A549 (cell line): ENCODE results near the gene CDK14. TPM values are rescaled to one million over a fixed set of nuclear protein-coding genes. Genes with fewer than 3 reads are reported as not detected.

Experiments
- ATAC-seq, 2 experiments: fragments of 200-7000 bp in 1 of 2; fragments of >200 bp in 1 of 2; cut with Nextera tagmentation in 1 of 2; cut with Tn5 transposase in 1 of 2; 3 replicates each; pipeline versions ENCODE4 v1.8.0 to v1.9.1; 2018 to 2020; ENCODE audit warnings: mild to moderate bottlenecking in 1 of 2, moderate library complexity in 1 of 2
- CTCF ChIA-PET: fragments of 300-600 bp; sonication (Branson Sonifier 250); formaldehyde crosslinking; extraction: SDS; loops from one replicate; lab custom pipeline; 2021; ENCODE audit warnings: antibody characterized with exemption, inconsistent platforms; lab: Yijun Ruan, JAX
- POLR2A ChIA-PET: fragments of 350-600 bp; formaldehyde crosslinking; extraction: SDS; loops from one replicate; lab custom pipeline; 2021; ENCODE audit warnings: antibody characterized with exemption, inconsistent platforms; lab: Yijun Ruan, JAX
- DNase-seq, 2 experiments: peaks; one replicate each; pipeline versions ENCODE4 v3.0.0 to v3.0.0-alpha.2; 2011 to 2016; ENCODE audit warnings: low read depth in 1 of 2, low spot score in 1 of 2
- FAIRE-seq: peaks from 2 replicates; lab custom pipeline; 2011; peaks lifted over from hg19 to GRCh38; lab: Jason Lieb, UNC
- H3K27ac ChIP-seq, 2 experiments: fragments of >200 bp; sonication (Bioruptor Twin); formaldehyde crosslinking; 3 replicates each; pipeline ENCODE4 v1.5.1; 2016 to 2017
- H3K4me1 ChIP-seq: fragments of >200 bp; sonication (Bioruptor Twin); formaldehyde crosslinking; 3 replicates; pipeline ENCODE4 v1.6.1; 2016
- H3K4me2 ChIP-seq: fragments of >200 bp; sonication (Bioruptor Twin); formaldehyde crosslinking; 3 replicates; pipeline ENCODE4 v1.6.1; 2016
- H3K4me3 ChIP-seq: fragments of >200 bp; sonication (Bioruptor Twin); formaldehyde crosslinking; 3 replicates; pipeline ENCODE4 v1.5.1; 2016
- H3K9me3 ChIP-seq: fragments of >200 bp; sonication (Bioruptor Twin); formaldehyde crosslinking; 3 replicates; pipeline ENCODE4 v1.6.1; 2016
- BHLHE40 ChIP-seq: IDR thresholded peaks from 2 replicates; pipeline ENCODE4 v1.6.1; 2012; ENCODE audit warnings: low read depth, low read length, inconsistent platforms
- EP300 ChIP-seq, 2 experiments: fragments of >200 bp; sonication (Bioruptor Twin); formaldehyde crosslinking; IDR thresholded peaks; 2 replicates in 1 of 2; 3 replicates in 1 of 2; pipeline ENCODE4 v1.6.1; 2016 to 2017
- FOSB ChIP-seq: fragments of 250-450 bp; sonication (Bioruptor Pico); IDR thresholded peaks from 2 replicates; pipeline ENCODE4 v1.5.0; 2020; ENCODE audit warnings: mild to moderate bottlenecking, moderate library complexity
- FOSL2 ChIP-seq, 2 experiments: fragments of 450-650 bp in 1 of 2; fragments of >200 bp in 1 of 2; sonication (Bioruptor Twin) in 1 of 2; formaldehyde crosslinking; IDR thresholded peaks; 2 replicates each; pipeline versions ENCODE4 v1.5.0 to v1.6.1; 2016 to 2020; ENCODE audit warnings: mild to moderate bottlenecking in 1 of 2, moderate library complexity in 1 of 2
- MAFK ChIP-seq: fragments of 450-650 bp; IDR thresholded peaks from 2 replicates; pipeline ENCODE4 v1.6.1; 2014; ENCODE audit not compliant: partially characterized antibody
- NR3C1 ChIP-seq: fragments of >200 bp; sonication (Bioruptor Twin); formaldehyde crosslinking; IDR thresholded peaks from 3 replicates; pipeline ENCODE4 v1.6.1; 2017
- POLR2AphosphoS2 ChIP-seq: conservative IDR thresholded peaks from 2 replicates; pipeline ENCODE4 v1.6.1; 2012; ENCODE audit warnings: low read length, improper control_type of control experiment, inconsistent platforms
- RAD21 ChIP-seq, 2 experiments: fragments of >200 bp in 1 of 2; sonication (Bioruptor Twin) in 1 of 2; formaldehyde crosslinking in 1 of 2; IDR thresholded peaks in 1 of 2; conservative IDR thresholded peaks in 1 of 2; 2 replicates in 1 of 2; 3 replicates in 1 of 2; pipeline ENCODE4 v1.6.1; 2012 to 2018; ENCODE audit warnings: inconsistent platforms in 1 of 2
- RARB ChIP-seq: fragments of 250-450 bp; sonication (Bioruptor Pico); IDR thresholded peaks from 2 replicates; pipeline ENCODE4 v1.8.0; 2021; ENCODE audit warnings: mild to moderate bottlenecking, moderate library complexity
- RFX5 ChIP-seq: fragments of 450-650 bp; IDR thresholded peaks from 2 replicates; pipeline ENCODE4 v1.7.1; 2014; ENCODE audit warnings: antibody characterized with exemption, mild to moderate bottlenecking, moderate library complexity
- TFCP2L1 ChIP-seq: fragments of 250-450 bp; sonication (Bioruptor Pico); IDR thresholded peaks from 2 replicates; pipeline ENCODE4 v1.5.0; 2021; ENCODE audit warnings: mild to moderate bottlenecking
- TP53 ChIP-seq: fragments of 250-450 bp; sonication (Bioruptor Pico); IDR thresholded peaks from 2 replicates; pipeline ENCODE4 v1.5.0; 2021; ENCODE audit warnings: mild to moderate bottlenecking, moderate library complexity
- ZFP36 ChIP-seq: fragments of 450-650 bp; IDR thresholded peaks from 2 replicates; pipeline ENCODE4 v1.6.1; 2014; ENCODE audit warnings: borderline replicate concordance; ENCODE audit not compliant: partially characterized antibody
- ZNF302 ChIP-seq: fragments of 250-450 bp; sonication (Bioruptor Pico); IDR thresholded peaks from 2 replicates; pipeline ENCODE4 v1.9.0; 2021; ENCODE audit warnings: inconsistent platforms, mild to moderate bottlenecking, moderate library complexity
- ZSCAN20 ChIP-seq: fragments of 250-450 bp; sonication (Bioruptor Pico); IDR thresholded peaks from 2 replicates; pipeline ENCODE4 v1.8.0; 2022; ENCODE audit warnings: mild to moderate bottlenecking, moderate library complexity
- WGBS: methylation state at CpG from one replicate; pipeline ENCODE4 v1.1.6; 2017; ENCODE audit errors: missing lambda C conversion rate; 5-methylcytosine and 5-hydroxymethylcytosine counted together
- polyA plus RNA-seq, 4 experiments: library from polyadenylated mRNA; depleted of rRNA in 3 of 4; stranded (reverse); fragments of >200 nt; fragmentation: RNase III in 1 of 4; extraction: RNeasy Plus Mini Kit Qiagen cat#74134 plus additional on column Dnase treatment in 1 of 4; gene quantifications; 2 replicates in 3 of 4; 3 replicates in 1 of 4; pipeline ENCODE4 v1.2.3, GENCODE V29; 2011 to 2017
- TF ChIP-seq, protein P1 (sequence below): fragments of >200 bp; sonication (Bioruptor Twin); formaldehyde crosslinking; IDR thresholded peaks from 3 replicates; pipeline ENCODE4 v1.5.1; 2016
- TF ChIP-seq, protein P2 (sequence below): fragments of >200 bp; sonication (Bioruptor Twin); formaldehyde crosslinking; IDR thresholded peaks from 3 replicates; pipeline ENCODE4 v1.6.1; 2016
- TF ChIP-seq, protein P3 (sequence below): fragments of 250-450 bp; sonication (Bioruptor Pico); IDR thresholded peaks from 2 replicates; pipeline ENCODE4 v1.5.0; 2020; ENCODE audit warnings: low read depth, mild to moderate bottlenecking, moderate library complexity
- TF ChIP-seq, protein P4 (sequence below): fragments of 250-450 bp; sonication (Bioruptor Pico); IDR thresholded peaks from 2 replicates; pipeline ENCODE4 v1.5.0; 2021; ENCODE audit warnings: mild to moderate bottlenecking, moderate library complexity, borderline replicate concordance
- TF ChIP-seq, protein P5 (sequence below): IDR thresholded peaks from 2 replicates; pipeline ENCODE4 v1.6.1; 2012; ENCODE audit warnings: low read depth, borderline replicate concordance

Gene CDK14
- polyA plus RNA-seq, 2 of the 4 experiments (the other 2 are of a cell fraction) = 0.21 to 0.23 TPM

DNA sequence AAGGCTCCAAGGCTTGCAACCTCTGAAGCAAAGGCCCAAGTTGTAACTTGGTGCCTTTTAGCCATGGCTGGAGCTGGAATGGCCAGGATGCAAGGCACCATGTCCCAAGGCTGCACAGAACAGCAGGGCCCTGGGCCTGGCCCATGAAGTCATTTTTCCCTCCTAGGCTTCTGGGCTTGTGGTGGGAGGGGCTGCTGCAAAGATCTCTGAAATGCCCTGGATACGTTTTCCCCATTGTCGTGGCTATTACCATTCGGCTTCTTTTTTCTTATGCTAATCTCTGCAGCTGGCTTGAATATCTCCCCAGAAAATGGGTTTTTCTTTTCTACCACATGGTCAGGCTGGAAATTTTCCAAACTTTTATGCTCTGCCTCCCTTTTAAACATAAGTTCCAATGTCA is 234.2 kb downstream of the CDK14 start:
- no peak for ATAC-seq

DNA sequence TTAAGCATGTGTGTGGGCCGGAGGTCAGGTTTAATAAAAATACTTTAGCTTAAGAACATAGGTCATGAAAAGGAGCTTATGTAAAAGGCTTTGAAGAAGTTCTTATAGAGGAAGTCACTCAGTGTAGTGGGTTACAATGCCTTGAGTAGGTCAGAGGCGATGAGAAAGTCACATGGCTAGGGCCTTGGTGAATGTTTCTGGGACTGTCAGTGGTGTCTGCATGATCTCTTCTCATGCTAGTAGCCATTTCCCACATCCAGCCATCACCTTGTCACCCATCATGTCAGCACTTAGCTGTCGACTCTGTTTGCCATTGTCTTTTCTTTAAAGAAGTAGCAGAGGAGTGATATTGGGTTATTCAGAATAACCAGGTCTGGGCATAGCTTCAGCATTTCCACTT is 236.6 kb downstream of the CDK14 start:
- FAIRE-seq = no peak
- Histone ChIP-seq H3K4me1 (no peaks in the 10 kb centered on the region), H3K9me3 (no peaks in the 10 kb centered on the region), H3K27ac (no peak overlapping the region), H3K4me2 (no peak overlapping the region), H3K4me3 (no peak overlapping the region)
- ChIA-PET POLR2A (no interaction called here), CTCF (interaction anchor here (1.2 kb wide), 1 partner anchor 9 kb away, joined by 3 read pairs; no protein-coding TSS in a partner anchor)
- no peak for TF ChIP-seq FOSB (CRISPR knock-in tag)
- TF ChIP-seq, protein P1, sequence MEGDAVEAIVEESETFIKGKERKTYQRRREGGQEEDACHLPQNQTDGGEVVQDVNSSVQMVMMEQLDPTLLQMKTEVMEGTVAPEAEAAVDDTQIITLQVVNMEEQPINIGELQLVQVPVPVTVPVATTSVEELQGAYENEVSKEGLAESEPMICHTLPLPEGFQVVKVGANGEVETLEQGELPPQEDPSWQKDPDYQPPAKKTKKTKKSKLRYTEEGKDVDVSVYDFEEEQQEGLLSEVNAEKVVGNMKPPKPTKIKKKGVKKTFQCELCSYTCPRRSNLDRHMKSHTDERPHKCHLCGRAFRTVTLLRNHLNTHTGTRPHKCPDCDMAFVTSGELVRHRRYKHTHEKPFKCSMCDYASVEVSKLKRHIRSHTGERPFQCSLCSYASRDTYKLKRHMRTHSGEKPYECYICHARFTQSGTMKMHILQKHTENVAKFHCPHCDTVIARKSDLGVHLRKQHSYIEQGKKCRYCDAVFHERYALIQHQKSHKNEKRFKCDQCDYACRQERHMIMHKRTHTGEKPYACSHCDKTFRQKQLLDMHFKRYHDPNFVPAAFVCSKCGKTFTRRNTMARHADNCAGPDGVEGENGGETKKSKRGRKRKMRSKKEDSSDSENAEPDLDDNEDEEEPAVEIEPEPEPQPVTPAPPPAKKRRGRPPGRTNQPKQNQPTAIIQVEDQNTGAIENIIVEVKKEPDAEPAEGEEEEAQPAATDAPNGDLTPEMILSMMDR = no peak
- TF ChIP-seq, protein P2, sequence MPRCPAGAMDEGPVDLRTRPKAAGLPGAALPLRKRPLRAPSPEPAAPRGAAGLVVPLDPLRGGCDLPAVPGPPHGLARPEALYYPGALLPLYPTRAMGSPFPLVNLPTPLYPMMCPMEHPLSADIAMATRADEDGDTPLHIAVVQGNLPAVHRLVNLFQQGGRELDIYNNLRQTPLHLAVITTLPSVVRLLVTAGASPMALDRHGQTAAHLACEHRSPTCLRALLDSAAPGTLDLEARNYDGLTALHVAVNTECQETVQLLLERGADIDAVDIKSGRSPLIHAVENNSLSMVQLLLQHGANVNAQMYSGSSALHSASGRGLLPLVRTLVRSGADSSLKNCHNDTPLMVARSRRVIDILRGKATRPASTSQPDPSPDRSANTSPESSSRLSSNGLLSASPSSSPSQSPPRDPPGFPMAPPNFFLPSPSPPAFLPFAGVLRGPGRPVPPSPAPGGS = no peak
- no peak for TF ChIP-seq EP300 (IDR thresholded peaks at IDR 0.05)
- no peak for TF ChIP-seq ZFP36
- no peak for TF ChIP-seq RAD21 (conservative IDR thresholded peaks at IDR 0.05 in 1 of 2, IDR thresholded peaks at IDR 0.05 in 1 of 2)
- TF ChIP-seq ZSCAN20 (CRISPR knock-in tag) = no peak
- TF ChIP-seq, protein P3, sequence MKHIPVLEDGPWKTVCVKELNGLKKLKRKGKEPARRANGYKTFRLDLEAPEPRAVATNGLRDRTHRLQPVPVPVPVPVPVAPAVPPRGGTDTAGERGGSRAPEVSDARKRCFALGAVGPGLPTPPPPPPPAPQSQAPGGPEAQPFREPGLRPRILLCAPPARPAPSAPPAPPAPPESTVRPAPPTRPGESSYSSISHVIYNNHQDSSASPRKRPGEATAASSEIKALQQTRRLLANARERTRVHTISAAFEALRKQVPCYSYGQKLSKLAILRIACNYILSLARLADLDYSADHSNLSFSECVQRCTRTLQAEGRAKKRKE (CRISPR knock-in tag) = no peak
- no peak for TF ChIP-seq POLR2AphosphoS2
- TF ChIP-seq FOSL2 (IDR thresholded peaks at IDR 0.05) = no peak
- no peak for TF ChIP-seq FOSL2 (CRISPR knock-in tag; IDR thresholded peaks at IDR 0.05)
- TF ChIP-seq RARB (CRISPR knock-in tag) = no peak
- no peak for TF ChIP-seq RFX5
- no peak for ATAC-seq
- WGBS = 1% methylated on average over 3 of the region's 3 CpGs
- DNase-seq = no peak

More for the DNA sequence above, 234.2 kb downstream of the CDK14 start:
- TF ChIP-seq, protein P4, sequence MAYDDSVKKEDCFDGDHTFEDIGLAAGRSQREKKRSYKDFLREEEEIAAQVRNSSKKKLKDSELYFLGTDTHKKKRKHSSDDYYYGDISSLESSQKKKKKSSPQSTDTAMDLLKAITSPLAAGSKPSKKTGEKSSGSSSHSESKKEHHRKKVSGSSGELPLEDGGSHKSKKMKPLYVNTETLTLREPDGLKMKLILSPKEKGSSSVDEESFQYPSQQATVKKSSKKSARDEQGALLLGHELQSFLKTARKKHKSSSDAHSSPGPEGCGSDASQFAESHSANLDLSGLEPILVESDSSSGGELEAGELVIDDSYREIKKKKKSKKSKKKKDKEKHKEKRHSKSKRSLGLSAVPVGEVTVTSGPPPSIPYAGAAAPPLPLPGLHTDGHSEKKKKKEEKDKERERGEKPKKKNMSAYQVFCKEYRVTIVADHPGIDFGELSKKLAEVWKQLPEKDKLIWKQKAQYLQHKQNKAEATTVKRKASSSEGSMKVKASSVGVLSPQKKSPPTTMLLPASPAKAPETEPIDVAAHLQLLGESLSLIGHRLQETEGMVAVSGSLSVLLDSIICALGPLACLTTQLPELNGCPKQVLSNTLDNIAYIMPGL (CRISPR knock-in tag) = no peak
- TF ChIP-seq, protein P5, sequence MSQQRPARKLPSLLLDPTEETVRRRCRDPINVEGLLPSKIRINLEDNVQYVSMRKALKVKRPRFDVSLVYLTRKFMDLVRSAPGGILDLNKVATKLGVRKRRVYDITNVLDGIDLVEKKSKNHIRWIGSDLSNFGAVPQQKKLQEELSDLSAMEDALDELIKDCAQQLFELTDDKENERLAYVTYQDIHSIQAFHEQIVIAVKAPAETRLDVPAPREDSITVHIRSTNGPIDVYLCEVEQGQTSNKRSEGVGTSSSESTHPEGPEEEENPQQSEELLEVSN = no peak
- TF ChIP-seq ZNF302 (CRISPR knock-in tag) = no peak
- no peak for TF ChIP-seq BHLHE40
- TF ChIP-seq, protein P1 = no peak
- no peak for TF ChIP-seq TFCP2L1 (CRISPR knock-in tag)
- no peak for TF ChIP-seq NR3C1
- no peak for TF ChIP-seq MAFK
- no peak for TF ChIP-seq TP53 (CRISPR knock-in tag)
- no peak for TF ChIP-seq ZSCAN20 (CRISPR knock-in tag)
- TF ChIP-seq FOSB (CRISPR knock-in tag) = no peak
- WGBS = 2% methylated on average over 3 of the region's 3 CpGs
- no peaks in the 10 kb centered on the region for H3K4me1 ChIP-seq
- ChIA-PET POLR2A (no interaction called here), CTCF (interaction anchor here (1.2 kb wide), 1 partner anchor 12 kb away, joined by 3 read pairs; no protein-coding TSS in a partner anchor)
- H3K9me3 ChIP-seq = no peaks in the 10 kb centered on the region
- no peak overlapping the region for H3K27ac ChIP-seq
- DNase-seq = no peak
- no peak for FAIRE-seq
- H3K4me3 ChIP-seq = no peak overlapping the region
- H3K4me2 ChIP-seq = no peak overlapping the region
